ENCODE results near the gene GPR157.

GPR157 gene

GRCh38 chr1:9135073-9135836, 6.4 kb upstream of the GPR157 start:
- no peak for ATAC-seq
- TF ChIP-seq, protein P1, sequence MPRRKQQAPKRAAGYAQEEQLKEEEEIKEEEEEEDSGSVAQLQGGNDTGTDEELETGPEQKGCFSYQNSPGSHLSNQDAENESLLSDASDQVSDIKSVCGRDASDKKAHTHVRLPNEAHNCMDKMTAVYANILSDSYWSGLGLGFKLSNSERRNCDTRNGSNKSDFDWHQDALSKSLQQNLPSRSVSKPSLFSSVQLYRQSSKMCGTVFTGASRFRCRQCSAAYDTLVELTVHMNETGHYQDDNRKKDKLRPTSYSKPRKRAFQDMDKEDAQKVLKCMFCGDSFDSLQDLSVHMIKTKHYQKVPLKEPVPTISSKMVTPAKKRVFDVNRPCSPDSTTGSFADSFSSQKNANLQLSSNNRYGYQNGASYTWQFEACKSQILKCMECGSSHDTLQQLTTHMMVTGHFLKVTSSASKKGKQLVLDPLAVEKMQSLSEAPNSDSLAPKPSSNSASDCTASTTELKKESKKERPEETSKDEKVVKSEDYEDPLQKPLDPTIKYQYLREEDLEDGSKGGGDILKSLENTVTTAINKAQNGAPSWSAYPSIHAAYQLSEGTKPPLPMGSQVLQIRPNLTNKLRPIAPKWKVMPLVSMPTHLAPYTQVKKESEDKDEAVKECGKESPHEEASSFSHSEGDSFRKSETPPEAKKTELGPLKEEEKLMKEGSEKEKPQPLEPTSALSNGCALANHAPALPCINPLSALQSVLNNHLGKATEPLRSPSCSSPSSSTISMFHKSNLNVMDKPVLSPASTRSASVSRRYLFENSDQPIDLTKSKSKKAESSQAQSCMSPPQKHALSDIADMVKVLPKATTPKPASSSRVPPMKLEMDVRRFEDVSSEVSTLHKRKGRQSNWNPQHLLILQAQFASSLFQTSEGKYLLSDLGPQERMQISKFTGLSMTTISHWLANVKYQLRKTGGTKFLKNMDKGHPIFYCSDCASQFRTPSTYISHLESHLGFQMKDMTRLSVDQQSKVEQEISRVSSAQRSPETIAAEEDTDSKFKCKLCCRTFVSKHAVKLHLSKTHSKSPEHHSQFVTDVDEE (CRISPR knock-in tag; IDR thresholded peaks at IDR 0.05): no peak
- no peak for TF ChIP-seq ZNF70 (CRISPR knock-in tag; IDR thresholded peaks at IDR 0.05)

GRCh38 chr1:9133870-9134585, 5.1 kb upstream of the GPR157 start:
- ATAC-seq: no peak
- TF ChIP-seq, protein P1 (CRISPR knock-in tag; IDR thresholded peaks at IDR 0.05): no peak
- no peak for TF ChIP-seq ZNF70 (CRISPR knock-in tag; IDR thresholded peaks at IDR 0.05)
- TF ChIP-seq ARNTL (CRISPR knock-in tag; IDR thresholded peaks at IDR 0.05; ENCODE audit: borderline replicate concordance, low read depth): no peak
- no peak for TF ChIP-seq ZNF565 (CRISPR knock-in tag; conservative IDR thresholded peaks at IDR 0.05; ENCODE audit: low read depth)
- TF ChIP-seq ISL1 (CRISPR knock-in tag; IDR thresholded peaks at IDR 0.05): no peak
- no peak for TF ChIP-seq ZFP3 (CRISPR knock-in tag; IDR thresholded peaks at IDR 0.05)
- TF ChIP-seq RARB (CRISPR knock-in tag; IDR thresholded peaks at IDR 0.05): no peak
- TF ChIP-seq, protein P2, sequence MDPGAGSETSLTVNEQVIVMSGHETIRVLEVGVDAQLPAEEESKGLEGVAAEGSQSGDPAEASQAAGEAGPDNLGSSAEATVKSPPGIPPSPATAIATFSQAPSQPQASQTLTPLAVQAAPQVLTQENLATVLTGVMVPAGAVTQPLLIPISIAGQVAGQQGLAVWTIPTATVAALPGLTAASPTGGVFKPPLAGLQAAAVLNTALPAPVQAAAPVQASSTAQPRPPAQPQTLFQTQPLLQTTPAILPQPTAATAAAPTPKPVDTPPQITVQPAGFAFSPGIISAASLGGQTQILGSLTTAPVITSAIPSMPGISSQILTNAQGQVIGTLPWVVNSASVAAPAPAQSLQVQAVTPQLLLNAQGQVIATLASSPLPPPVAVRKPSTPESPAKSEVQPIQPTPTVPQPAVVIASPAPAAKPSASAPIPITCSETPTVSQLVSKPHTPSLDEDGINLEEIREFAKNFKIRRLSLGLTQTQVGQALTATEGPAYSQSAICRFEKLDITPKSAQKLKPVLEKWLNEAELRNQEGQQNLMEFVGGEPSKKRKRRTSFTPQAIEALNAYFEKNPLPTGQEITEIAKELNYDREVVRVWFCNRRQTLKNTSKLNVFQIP (CRISPR knock-in tag; IDR thresholded peaks at IDR 0.05; ENCODE audit: borderline replicate concordance, low read depth): no peak
- no peak for TF ChIP-seq ESRRG (CRISPR knock-in tag; IDR thresholded peaks at IDR 0.05)
- no peak for TF ChIP-seq CSDC2 (CRISPR knock-in tag; IDR thresholded peaks at IDR 0.05)
- no peak for TF ChIP-seq BACH2 (CRISPR knock-in tag; IDR thresholded peaks at IDR 0.05; ENCODE audit: borderline replicate concordance)
- TF ChIP-seq ZC3H10 (CRISPR knock-in tag; IDR thresholded peaks at IDR 0.05): no peak
- no peak for TF ChIP-seq CREB5 (CRISPR knock-in tag; IDR thresholded peaks at IDR 0.05; ENCODE audit: low read depth)
- TF ChIP-seq TOX (CRISPR knock-in tag; IDR thresholded peaks at IDR 0.05; ENCODE audit: borderline replicate concordance): no peak
- TF ChIP-seq ZNF8 (CRISPR knock-in tag; IDR thresholded peaks at IDR 0.05): no peak
- TF ChIP-seq OSR1 (CRISPR knock-in tag; IDR thresholded peaks at IDR 0.05): no peak
- TF ChIP-seq, protein P3, sequence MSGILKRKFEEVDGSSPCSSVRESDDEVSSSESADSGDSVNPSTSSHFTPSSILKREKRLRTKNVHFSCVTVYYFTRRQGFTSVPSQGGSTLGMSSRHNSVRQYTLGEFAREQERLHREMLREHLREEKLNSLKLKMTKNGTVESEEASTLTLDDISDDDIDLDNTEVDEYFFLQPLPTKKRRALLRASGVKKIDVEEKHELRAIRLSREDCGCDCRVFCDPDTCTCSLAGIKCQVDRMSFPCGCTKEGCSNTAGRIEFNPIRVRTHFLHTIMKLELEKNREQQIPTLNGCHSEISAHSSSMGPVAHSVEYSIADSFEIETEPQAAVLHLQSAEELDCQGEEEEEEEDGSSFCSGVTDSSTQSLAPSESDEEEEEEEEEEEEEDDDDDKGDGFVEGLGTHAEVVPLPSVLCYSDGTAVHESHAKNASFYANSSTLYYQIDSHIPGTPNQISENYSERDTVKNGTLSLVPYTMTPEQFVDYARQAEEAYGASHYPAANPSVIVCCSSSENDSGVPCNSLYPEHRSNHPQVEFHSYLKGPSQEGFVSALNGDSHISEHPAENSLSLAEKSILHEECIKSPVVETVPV (CRISPR knock-in tag; IDR thresholded peaks at IDR 0.05): no peak
- TF ChIP-seq SNAI2 (CRISPR knock-in tag; IDR thresholded peaks at IDR 0.05): no peak
- TF ChIP-seq ZFP30 (CRISPR knock-in tag; IDR thresholded peaks at IDR 0.05): no peak
